GM18951 (cell line): ENCODE data around the gene REEP1.
"Not testable (repeated sequence)": the region's sequence is repeated elsewhere in the genome, so short reads cannot be mapped to it uniquely, and the experiment has no call there.

Experiments used
- POLR2A ChIP-seq: IDR thresholded peaks from 4 replicates; pipeline ENCODE4 v1.6.1; 2011; ENCODE audit warnings: mild to moderate bottlenecking; ENCODE audit not compliant: insufficient read length, insufficient read depth; ENCODE audit errors: extremely low read depth
- in situ Hi-C: fragments of 300-500 bp; cut with MboI; formaldehyde crosslinking; loops from one replicate; pipeline ENCODE4 v1.12.0; 2022; ENCODE audit warnings: low sequenced_read_pairs, mixed read lengths, inconsistent platforms; ENCODE audit not compliant: unreplicated experiment

REEP1 gene

DNA sequence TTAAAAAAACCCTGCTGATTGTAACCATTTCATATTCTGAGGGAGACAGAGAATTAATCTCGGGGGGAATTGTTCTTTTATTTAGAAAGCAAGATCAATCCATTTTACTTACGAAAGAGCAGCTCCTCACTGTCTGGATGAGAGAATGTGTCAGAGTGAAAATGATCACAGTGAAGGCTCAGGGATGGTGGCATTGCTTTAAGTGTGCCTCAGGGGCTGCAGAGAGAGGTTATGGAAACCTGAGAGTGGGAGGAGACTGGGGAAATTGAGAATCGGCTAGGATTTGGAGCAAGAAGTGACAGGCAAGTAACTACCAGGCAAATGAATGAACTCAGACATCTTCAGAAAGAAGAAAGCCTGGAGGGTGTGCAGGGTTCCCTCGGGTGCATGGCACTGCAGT, 104.0 kb downstream of the REEP1 start:
- in situ Hi-C loops = no loop called here
- TF ChIP-seq POLR2A = no peak

DNA sequence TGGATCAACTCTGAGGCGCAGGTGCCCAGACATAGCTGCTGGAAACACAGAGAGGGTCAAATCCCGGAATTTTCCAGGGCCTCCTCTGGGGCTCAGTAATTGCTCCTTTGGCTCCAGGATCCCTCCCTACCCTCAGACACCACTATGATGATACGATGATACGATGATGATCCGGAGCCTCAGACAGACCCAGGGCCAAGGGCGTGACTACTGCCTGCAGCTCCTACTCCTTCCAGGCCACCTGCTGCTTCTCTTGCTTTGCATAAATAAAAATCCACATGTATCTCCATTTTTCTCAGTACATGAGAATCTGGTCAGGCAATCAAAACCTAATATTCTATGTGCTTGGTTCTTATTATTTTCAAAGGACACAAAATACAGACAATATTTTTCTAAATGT, 104.5 kb downstream of the REEP1 start:
- no peak for TF ChIP-seq POLR2A
- in situ Hi-C loops = no loop called here

DNA sequence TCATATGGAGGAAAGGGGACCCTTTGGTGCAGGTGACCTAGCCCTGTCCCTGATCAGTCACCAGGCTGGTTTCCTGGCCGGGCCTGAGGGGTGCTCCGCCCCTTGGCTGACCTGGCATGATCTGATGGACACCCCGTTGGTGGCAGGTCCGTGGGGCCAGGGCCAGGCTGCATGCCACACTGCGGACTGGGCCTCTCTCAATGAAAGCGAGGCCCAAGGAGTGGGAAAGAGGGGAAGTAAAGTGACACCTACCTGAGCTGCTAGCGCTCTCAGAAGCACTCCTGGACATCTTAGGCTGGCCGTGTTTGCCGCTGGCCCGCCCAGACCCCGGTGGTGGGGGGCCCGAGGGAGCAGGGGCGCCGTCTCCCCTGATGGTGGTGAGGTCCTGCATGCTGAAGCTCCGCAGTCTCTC, 105.0 kb downstream of the REEP1 start:
- in situ Hi-C loops = no loop called here
- no peak for TF ChIP-seq POLR2A

DNA sequence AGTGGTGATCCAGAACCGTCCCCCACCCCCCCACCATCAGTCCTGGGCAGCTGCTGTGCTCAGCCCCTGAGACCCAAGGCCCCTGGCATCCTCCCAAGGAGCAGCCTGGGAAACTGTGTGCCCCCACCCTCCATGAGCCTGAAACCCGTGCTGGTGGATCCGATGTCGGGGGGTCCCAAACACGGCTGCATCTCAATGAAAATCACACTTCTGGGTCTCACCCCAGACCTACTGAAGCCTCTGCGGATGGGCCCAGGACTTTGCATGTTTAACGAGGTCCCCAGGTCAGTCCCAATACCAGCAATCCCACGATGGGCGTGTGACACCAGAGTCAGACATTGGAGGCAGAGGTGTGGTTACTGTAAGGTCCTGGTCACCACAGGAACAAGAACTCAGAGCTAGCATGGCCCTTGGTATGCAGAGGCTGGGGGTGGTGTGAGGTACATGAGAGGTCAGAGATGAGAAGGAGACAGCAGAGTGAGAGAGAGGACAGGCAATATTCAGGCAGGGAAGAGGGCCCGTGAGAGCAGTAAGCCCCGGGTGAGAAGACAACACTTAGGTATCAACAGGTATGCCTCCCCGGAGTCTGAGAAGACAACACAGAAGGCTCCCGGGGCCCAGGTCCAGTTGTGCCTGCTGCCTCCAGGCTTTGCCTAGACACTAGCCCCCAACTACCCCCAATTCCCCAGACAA, 105.6 kb downstream of the REEP1 start:
- TF ChIP-seq POLR2A = no peak
- in situ Hi-C loops = no loop called here

DNA sequence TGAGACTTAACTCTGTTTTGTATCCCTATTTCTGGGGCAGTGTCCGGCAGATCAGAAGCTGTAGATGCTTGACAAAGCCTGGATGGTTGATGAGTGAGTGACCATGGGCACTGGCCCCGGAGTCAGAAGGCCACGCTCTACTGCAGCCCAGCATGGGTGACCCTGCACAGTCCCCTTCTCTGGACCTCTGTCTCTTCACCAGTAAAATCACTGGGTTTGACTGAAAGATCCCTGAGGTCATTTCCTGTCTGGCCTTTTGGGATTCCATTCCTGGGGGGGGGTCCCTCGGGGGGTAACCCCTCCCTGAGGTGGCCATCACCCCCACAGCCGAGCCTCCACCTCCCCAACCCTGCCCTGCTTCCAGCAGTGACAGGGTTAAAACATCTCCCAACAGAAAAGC, 106.5 kb downstream of the REEP1 start:
- TF ChIP-seq POLR2A = no peak
- in situ Hi-C loops = no loop called here

DNA sequence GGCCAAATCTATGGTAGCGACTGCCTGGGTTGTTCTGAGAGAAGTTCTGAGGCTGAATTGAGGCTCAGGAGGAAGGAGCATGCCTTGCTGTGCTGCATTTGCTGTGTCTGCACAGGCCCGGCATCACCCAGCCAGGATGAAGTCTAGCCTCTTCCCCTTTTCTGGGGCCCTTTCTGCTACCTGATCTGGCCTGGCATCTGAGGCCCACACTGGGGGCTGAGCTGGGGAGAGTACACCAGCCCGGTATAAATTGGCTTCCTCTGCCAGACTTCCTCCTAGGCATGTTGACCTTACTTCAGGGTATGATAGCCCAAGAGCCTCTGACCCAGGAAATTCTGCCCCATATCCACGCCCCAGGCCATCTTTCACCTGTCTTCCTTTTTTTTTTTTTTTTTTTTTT, 108.2 kb downstream of the REEP1 start:
- in situ Hi-C loops = no loop called here
- TF ChIP-seq POLR2A = no peak

DNA sequence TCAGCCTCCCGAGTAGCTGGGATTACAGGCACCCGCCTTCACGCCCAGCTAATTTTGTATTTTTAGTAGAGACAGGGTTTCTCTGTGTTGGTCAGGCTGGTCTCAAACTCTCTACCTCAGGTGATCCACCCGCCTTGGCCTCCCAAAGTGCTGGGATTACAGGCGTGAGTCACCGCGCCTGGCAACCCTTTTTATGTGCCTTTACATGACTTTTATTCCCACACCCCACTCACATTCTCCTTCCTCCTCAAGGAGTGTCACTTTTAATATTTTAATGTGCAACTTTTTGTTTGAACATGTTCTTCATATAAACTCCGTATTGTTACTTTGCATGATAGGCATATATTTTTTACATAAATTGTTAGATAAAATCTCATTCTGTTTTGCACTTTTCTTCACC, 108.9 kb downstream of the REEP1 start:
- in situ Hi-C loops = not testable (repeated sequence)

DNA sequence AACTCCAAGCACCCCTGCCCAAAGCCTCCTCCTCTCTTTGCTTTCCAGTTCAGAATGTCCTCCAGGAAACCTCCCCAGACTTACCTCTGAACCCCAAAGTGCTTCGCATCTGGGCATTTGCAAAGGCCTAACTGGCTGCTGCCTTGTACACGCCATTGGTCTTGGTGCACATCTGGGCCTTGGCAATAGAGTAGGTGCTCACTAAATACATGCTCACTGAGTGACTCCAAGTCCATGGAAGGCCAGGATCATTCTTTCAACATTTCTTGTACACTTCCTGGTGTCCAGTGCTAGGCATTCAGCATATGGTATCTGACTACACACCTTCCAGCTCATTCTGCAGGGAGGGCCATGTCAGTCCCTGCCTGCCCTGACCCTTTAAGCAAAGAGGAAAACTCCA, 109.7 kb downstream of the REEP1 start:
- TF ChIP-seq POLR2A = no peak
- in situ Hi-C loops = no loop called here

DNA sequence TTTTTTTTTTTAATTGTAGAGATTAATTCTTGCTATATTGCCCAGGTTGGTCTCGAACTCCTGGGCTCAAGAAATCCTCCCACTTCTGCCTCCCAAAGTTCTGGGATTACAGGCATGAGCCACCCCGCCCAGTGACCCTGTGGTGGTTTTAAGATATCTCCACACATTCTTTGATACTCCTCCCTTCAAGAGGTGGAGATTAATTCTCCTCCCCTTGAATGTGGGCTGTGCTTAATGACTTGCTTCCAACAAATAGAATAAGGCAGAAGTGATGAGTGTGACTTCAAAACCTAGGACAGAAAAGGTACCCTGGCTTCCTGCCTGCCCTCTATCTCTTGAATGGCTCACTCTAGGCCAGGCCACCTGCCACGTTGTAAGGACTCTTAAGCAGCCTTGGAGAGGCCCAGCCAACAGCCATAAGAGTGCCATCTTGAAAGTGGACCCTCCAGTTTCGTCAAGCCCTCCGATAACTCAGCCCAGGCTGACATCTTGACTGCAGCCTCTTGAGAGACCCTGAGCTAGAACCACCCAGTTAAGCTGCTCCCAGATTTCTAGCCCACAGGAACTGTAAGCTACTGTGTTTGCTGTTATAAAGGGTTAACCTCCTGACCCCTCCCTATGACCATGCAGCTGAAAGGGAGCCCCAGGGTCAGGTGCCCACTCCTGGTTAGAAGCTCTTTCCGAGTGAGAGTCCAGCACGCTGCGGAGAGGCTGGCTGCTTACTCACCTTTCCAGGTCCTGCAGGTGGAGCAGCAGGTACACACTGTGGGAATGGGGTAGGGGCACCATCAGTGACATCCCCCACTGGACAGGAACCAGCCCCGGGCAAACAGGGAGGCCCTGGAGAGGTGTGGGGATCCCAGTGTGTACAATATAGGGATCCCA, 110.5 kb downstream of the REEP1 start:
- in situ Hi-C loops = no loop called here
- no peak for TF ChIP-seq POLR2A

DNA sequence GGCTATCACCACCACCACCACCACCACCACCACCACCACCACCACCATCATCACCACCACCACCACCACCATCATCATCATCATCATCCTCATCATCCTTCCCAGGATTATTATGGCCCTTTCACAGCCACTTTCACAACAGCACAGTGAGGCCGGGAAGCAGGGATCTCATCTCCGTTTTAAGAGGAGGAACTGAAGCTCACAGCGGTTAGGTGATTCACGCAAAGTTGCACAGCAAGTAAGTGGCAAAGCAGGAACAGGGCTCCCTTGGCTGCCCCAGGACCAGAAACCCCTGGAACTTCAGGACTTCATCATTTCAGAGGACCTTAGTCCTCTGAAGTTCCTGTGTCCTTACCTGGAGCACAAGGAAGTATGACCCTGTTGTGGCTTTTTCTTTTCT, 111.4 kb downstream of the REEP1 start:
- TF ChIP-seq POLR2A = no peak
- in situ Hi-C loops = no loop called here

DNA sequence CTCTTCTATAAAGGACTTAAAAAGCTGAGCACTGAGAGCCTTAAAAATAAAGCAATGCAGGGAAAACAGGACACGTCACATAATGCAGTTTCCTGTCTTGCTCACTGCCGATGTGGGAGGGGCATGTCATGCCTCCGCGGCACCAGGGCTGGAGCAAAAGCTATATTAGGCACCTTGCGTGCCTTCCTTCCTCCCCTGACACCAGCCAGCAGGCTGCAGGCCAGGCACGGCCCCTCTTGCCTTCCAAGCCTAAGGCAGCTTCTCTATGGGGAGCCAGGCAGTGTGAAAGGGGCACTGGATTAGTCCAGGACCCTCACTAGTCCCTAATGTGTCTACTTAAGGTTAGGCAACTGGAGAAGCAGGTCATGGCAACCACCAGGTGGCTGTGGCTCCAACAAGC, 111.8 kb downstream of the REEP1 start:
- peak; percentile 37 for TF ChIP-seq POLR2A
- in situ Hi-C loops = no loop called here

DNA sequence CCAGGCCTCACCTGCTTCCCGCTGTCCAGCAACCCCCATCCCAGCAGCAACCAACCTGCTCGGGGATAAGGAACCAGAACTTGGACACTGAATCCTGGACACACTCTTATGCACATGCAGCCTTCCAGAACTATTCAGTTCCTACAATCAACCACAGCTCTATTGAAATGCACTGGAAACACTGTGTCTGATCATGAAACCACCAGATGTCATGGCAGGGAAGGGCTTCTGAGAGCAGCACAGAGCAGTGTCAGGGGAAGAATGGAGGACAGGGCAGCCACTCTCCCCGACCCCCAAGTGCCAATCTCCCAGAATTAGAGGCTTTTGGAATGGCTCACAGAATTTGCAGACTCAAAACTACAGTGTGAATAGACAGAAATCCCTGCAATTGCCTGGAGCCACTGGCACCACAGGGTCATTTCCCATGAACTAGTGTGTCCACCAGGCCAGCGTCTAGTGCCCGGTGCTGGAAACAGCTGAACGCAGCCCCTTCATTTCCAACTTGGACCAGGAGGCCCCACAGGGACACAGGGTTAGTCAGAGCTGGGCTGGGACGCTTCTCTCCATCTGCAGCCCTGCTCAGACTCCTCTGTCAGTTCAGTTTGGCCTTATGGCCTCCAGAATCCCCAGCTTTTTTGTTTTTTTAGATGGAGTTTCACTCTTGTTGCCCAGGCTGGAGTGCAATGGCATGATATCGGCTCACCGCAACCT, 112.6 kb downstream of the REEP1 start:
- in situ Hi-C loops = no loop called here
- no peak for TF ChIP-seq POLR2A

DNA sequence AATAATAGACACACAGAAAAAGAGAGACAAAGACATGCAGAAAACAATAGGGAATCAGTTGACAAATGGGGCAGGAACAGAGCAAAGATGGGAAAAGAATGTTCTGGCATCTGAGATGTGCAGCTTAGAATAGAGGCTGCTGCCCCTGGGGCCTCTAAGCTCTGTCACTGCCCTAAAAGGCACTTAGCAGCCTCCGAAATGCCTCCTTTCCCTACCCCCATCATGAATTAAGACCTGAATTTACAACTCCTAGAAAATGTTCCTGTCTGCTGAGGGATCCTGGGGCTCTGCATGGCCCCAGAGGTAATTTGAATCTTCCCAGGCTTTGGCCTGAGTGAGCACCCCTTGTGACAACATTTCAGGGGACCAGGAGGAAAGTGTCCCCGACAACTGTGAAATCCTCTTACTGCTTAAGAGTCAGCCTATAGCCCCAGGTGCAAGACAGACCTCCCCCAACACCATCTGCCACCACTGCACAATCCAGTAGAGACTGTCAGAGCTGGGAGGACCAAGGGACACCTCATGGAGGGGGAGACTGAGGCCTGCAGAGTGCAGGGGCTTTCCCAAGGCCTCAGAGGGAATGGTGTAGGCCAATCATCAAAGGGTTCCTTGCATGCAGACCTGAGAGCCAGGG, 113.4 kb downstream of the REEP1 start:
- TF ChIP-seq POLR2A = no peak
- in situ Hi-C loops = no loop called here

DNA sequence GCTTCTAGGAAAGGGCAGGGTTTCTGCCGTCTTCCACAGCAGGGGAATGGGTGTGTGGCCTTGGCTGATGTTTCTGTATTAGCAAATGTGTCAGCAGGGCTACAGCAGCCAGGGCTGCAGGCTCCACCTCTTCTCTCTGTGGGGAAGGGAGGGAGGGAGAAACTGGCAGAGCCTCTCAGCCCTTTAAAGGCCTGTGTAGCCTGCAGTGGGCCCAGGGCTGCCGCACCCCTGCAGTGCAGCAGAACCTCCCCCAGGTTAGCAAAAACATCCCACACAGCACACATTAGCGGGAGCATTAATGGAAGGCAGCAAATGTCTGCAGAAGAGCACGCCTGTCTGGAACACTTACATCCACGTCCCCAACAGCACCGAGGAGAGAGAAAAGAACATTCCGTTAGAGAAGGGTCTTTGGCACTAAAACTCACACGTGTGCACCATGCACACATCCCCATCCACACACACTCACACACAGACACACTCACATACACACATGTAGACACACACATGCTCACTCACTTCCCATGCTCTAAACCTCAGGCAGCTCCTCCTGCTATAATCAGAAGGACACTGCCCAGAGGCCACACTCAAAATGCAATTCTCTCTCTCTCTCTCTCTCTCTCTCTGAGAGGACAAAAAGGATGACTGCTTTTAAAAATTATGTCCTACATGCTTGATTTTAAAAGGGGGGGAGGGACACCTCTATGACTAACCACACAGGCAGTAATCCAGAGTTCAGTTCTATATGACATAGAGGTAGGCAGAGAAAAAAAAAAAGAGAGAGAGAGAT, 114.1 kb downstream of the REEP1 start:
- no peak for TF ChIP-seq POLR2A
- in situ Hi-C loops = no loop called here
